Measurements from ENCODE around the gene MLST8. TPM values are rescaled to one million over a fixed set of nuclear protein-coding genes. Genes with fewer than 3 reads are reported as not detected.

The MLST8 gene
- total and polyA plus RNA-seq, 7 donors = 30.6 to 58.7 (median 41.4) TPM

- WGBS, 2 donors = 62 to 82% methylated on average over 46 of the region's 46 CpGs
- TF ChIP-seq POLR2AphosphoS5 (IDR thresholded peaks at IDR 0.05) (no peak), CTCF (IDR thresholded peaks at IDR 0.05) (no peak), POLR2A (IDR thresholded peaks at IDR 0.05) (no peak), EP300 (IDR thresholded peaks at IDR 0.05) (no peak)
- Histone ChIP-seq H3K36me3 (peaks cover 4 to 19% (median 10%) of the 10 kb centered on the region in 4 donors), H3K4me1 (peaks cover 0 to 5% (median 0%) of the 10 kb centered on the region in 4 donors), H3K27ac (no peak overlapping the region), H3K9me3 (no peaks in the 10 kb centered on the region), H3K27me3 (peaks cover 0 to 8% (median 0%) of the 10 kb centered on the region in 3 donors), H3K4me3 (no peak overlapping the region)
- no peak for DNase-seq
- intact Hi-C loops (cut with DNase I) = no loop called here
Observed at GRCh38 chr16:2180962-2181923, 24.0 kb upstream of the MLST8 start.

GRCh38 chr16:2181952-2182351, 23.3 kb upstream of the MLST8 start:
- H3K27me3 ChIP-seq = peaks cover 0 to 8% (median 0%) of the 10 kb centered on the region in 3 donors
- 87 to 92% methylated on average over 20 of the region's 20 CpGs for WGBS, 2 donors
- H3K27ac ChIP-seq = no peak overlapping the region
- no peak for DNase-seq
- H3K4me1 ChIP-seq = peaks cover 0 to 5% (median 0%) of the 10 kb centered on the region in 4 donors
- H3K9me3 ChIP-seq = no peaks in the 10 kb centered on the region
- H3K36me3 ChIP-seq = peaks cover 0 to 12% (median 4%) of the 10 kb centered on the region in 4 donors
- intact Hi-C loops (cut with DNase I) = no loop called here
- H3K4me3 ChIP-seq = no peak overlapping the region
- TF ChIP-seq POLR2AphosphoS5 (IDR thresholded peaks at IDR 0.05) = no peak

GRCh38 chr16:2183671-2184070, 21.6 kb upstream of the MLST8 start:
- intact Hi-C loops (cut with DNase I) = no loop called here
- H3K4me1 ChIP-seq = no peaks in the 10 kb centered on the region
- H3K27ac ChIP-seq = no peak overlapping the region
- no peaks in the 10 kb centered on the region for H3K36me3 ChIP-seq
- peaks cover 0 to under 1% (median 0%) of the 10 kb centered on the region in 3 donors for H3K27me3 ChIP-seq
- DNase-seq = no peak
- H3K4me3 ChIP-seq = no peak overlapping the region
- TF ChIP-seq CTCF (IDR thresholded peaks at IDR 0.05) = no peak
- no peak for TF ChIP-seq POLR2A (IDR thresholded peaks at IDR 0.05)
- TF ChIP-seq EP300 (IDR thresholded peaks at IDR 0.05) = no peak
- no peak for TF ChIP-seq POLR2AphosphoS5 (IDR thresholded peaks at IDR 0.05)
- no peaks in the 10 kb centered on the region for H3K9me3 ChIP-seq
- 87 to 91% methylated on average over 30 of the region's 30 CpGs for whole genome bisulfite sequencing, 2 donors

- TF ChIP-seq POLR2A (IDR thresholded peaks at IDR 0.05) = no peak
- TF ChIP-seq POLR2AphosphoS5 (IDR thresholded peaks at IDR 0.05) = no peak
- no peak for TF ChIP-seq EP300 (IDR thresholded peaks at IDR 0.05)
- no peak for TF ChIP-seq CTCF (IDR thresholded peaks at IDR 0.05)
- no peaks in the 10 kb centered on the region for H3K27me3 ChIP-seq
- H3K4me3 ChIP-seq = no peak overlapping the region
- intact Hi-C loops (cut with DNase I) = no loop called here
- DNase-seq = no peak
- H3K4me1 ChIP-seq = no peaks in the 10 kb centered on the region
- 67 to 92% methylated on average over 19 of the region's 19 CpGs for WGBS, 2 donors
- no peaks in the 10 kb centered on the region for H3K9me3 ChIP-seq
- no peak overlapping the region for H3K27ac ChIP-seq
- H3K36me3 ChIP-seq = no peaks in the 10 kb centered on the region
Observed at GRCh38 chr16:2184346-2184745, 20.9 kb upstream of the MLST8 start.

- no peak overlapping the region for H3K4me3 ChIP-seq
- TF ChIP-seq CTCF (IDR thresholded peaks at IDR 0.05) (no peak), EP300 (IDR thresholded peaks at IDR 0.05) (no peak), POLR2A (IDR thresholded peaks at IDR 0.05) (no peak), POLR2AphosphoS5 (IDR thresholded peaks at IDR 0.05) (no peak)
- no peak for DNase-seq
- H3K27me3 ChIP-seq = no peaks in the 10 kb centered on the region
- no peaks in the 10 kb centered on the region for H3K36me3 ChIP-seq
- intact Hi-C loops (cut with DNase I) = no loop called here
- 34 to 87% methylated on average over 20 of the region's 20 CpGs for WGBS, 2 donors
- no peaks in the 10 kb centered on the region for H3K4me1 ChIP-seq
- no peaks in the 10 kb centered on the region for H3K9me3 ChIP-seq
- no peak overlapping the region for H3K27ac ChIP-seq
Observed at GRCh38 chr16:2184962-2185361, 20.3 kb upstream of the MLST8 start.
